GM12873 (cell line): ENCODE measurements around the gene DGKG.

Experiments
- TF ChIP-seq, protein P1 (sequence below): IDR thresholded peaks from 2 replicates; pipeline ENCODE4 v1.5.1; 2012; ENCODE audit warnings: low read depth, mild to moderate bottlenecking, moderate library complexity, low read length, control low read depth; ENCODE audit not compliant: insufficient read depth; ENCODE audit errors: missing control alignments

DGKG gene

GRCh38 chr3:186181901-186182300 lies 180.1 kb downstream of the DGKG start:
- TF ChIP-seq, protein P1, sequence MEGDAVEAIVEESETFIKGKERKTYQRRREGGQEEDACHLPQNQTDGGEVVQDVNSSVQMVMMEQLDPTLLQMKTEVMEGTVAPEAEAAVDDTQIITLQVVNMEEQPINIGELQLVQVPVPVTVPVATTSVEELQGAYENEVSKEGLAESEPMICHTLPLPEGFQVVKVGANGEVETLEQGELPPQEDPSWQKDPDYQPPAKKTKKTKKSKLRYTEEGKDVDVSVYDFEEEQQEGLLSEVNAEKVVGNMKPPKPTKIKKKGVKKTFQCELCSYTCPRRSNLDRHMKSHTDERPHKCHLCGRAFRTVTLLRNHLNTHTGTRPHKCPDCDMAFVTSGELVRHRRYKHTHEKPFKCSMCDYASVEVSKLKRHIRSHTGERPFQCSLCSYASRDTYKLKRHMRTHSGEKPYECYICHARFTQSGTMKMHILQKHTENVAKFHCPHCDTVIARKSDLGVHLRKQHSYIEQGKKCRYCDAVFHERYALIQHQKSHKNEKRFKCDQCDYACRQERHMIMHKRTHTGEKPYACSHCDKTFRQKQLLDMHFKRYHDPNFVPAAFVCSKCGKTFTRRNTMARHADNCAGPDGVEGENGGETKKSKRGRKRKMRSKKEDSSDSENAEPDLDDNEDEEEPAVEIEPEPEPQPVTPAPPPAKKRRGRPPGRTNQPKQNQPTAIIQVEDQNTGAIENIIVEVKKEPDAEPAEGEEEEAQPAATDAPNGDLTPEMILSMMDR: no peak

- TF ChIP-seq, protein P1: no peak
Measured at GRCh38 chr3:186180891-186181481, 181.0 kb downstream of the DGKG start.

- TF ChIP-seq, protein P1: no peak
Measured at GRCh38 chr3:186180151-186180550, 181.9 kb downstream of the DGKG start.

DNA sequence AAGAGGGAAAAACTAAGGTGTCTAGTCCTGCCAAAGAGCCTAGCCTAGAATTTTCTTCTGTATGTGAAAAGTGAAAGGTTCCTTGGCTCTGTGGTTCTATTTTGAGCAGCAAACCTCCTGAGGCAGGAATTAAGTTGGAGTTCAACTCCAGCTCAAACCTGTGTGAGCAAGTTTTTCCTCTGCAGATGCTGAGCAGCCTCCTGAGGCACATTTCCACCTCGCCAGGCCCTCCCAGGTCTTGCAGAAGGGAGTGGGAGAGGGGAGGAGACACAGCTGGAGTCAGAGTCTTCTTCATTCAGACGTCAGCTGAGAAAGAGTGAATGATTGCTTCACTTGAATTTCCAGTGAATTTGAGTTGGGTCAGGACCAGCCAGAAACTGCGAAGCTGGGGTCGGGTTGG lies 183.6 kb downstream of the DGKG start:
- TF ChIP-seq, protein P1: no peak

- TF ChIP-seq, protein P1: no peak
Measured at GRCh38 chr3:186176373-186176990, 185.6 kb downstream of the DGKG start.

DNA sequence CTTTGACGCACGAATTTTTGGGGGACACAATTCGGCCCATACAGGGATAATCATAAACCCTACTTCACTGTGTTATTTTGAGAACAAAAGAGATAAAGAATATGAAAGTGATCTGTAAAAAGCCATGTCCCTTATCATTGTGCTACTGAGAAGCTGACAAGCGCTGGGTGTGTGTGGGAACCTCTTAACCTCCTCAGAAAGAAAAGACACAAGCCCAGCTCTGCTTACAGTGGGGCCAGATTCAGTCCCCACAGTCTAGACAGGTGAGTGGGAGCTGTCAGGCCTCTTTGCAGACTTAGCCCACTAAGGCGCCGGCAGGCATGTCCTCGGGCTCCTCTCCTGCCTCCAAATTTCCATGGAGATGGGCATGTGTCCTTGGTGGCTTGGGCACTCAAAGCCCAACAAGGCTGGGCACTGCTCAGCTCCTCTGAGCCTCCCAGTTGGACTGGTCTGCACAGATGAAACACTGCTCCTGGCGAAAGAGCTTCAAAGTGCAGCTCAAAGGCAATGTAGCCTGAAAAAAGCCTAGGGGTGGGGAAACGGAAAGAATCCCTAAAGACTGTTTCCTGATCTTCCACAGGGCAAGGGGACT lies 188.7 kb downstream of the DGKG start:
- TF ChIP-seq, protein P1: no peak

GRCh38 chr3:186172353-186172752 lies 189.7 kb downstream of the DGKG start:
- TF ChIP-seq, protein P1: no peak
